GM12878 (cell line): Measurements from ENCODE around the gene EPHB2.

ENCODE experiments used
- CBX5 ChIP-seq: sonication (generic); IDR thresholded peaks from 2 replicates; pipeline ENCODE4 v1.6.1; 2016; ENCODE audit warnings: low read depth, moderate library complexity, mild to moderate bottlenecking, inconsistent platforms
- EP300 ChIP-seq, 2 experiments: fragments of 150-350 bp in 1 of 2; IDR thresholded peaks; 2 replicates each; pipeline ENCODE4 v1.6.1; 2011 to 2012; ENCODE audit warnings: low read depth in 2 of 2, low read length in 2 of 2, borderline replicate concordance in 1 of 2, improper control_type of control experiment in 1 of 2, inconsistent platforms in 1 of 2; ENCODE audit not compliant: control insufficient read depth in 1 of 2
- IKZF1 ChIP-seq: fragments of 450-650 bp; conservative IDR thresholded peaks from 2 replicates; pipeline ENCODE4 v1.6.1; 2017; ENCODE audit warnings: antibody characterized with exemption, mild to moderate bottlenecking
- POLR2A ChIP-seq: IDR thresholded peaks from 2 replicates; pipeline ENCODE4 v1.6.1; 2011; ENCODE audit warnings: low read depth, mild to moderate bottlenecking, low read length
- TF ChIP-seq, protein P1 (sequence below): fragments of 450-650 bp; IDR thresholded peaks from 2 replicates; pipeline ENCODE4 v1.6.1; 2017; ENCODE audit warnings: mild to moderate bottlenecking
- TF ChIP-seq, protein P2 (sequence below), 3 experiments: IDR thresholded peaks in 2 of 3; conservative IDR thresholded peaks in 1 of 3; 2 replicates each; pipeline ENCODE4 v1.5.1; 2011; ENCODE audit warnings: low read depth in 3 of 3, low read length in 3 of 3, mild to moderate bottlenecking in 3 of 3, control low read depth in 2 of 3, moderate library complexity in 2 of 3, inconsistent platforms in 1 of 3, mixed read lengths in 1 of 3; ENCODE audit not compliant: control insufficient read depth in 2 of 3, insufficient read depth in 1 of 3; ENCODE audit errors: extremely low read depth in 1 of 3
- TF ChIP-seq, protein P3 (sequence below): IDR thresholded peaks from 2 replicates; pipeline ENCODE4 v1.6.1; 2012; ENCODE audit warnings: low read depth, low read length, improper control_type of control experiment
- TF ChIP-seq, protein P4 (sequence below): IDR thresholded peaks from 2 replicates; pipeline ENCODE4 v1.6.1; 2012; ENCODE audit warnings: low read depth, low read length, improper control_type of control experiment

DNA sequence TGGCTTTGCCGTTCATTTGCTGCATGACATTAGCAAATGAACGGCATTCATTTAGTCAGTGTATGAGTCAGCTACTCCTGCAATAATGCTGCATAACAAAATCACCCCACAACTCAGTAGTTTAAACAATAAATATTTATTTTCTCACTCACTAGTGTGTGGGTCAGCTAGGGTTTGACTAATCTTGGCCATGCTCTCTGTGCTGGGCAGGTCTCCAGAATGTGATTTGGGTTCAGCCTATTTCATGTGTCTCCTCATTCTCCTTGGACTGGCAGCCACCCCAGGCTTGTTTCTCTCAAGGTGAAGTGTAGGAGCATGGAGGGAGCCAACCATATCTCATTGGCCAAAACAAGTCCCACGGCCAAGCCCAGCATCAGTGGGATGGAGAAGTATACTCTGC, 157.7 kb downstream of the EPHB2 start:
- no peak for TF ChIP-seq IKZF1
- TF ChIP-seq, protein P1, sequence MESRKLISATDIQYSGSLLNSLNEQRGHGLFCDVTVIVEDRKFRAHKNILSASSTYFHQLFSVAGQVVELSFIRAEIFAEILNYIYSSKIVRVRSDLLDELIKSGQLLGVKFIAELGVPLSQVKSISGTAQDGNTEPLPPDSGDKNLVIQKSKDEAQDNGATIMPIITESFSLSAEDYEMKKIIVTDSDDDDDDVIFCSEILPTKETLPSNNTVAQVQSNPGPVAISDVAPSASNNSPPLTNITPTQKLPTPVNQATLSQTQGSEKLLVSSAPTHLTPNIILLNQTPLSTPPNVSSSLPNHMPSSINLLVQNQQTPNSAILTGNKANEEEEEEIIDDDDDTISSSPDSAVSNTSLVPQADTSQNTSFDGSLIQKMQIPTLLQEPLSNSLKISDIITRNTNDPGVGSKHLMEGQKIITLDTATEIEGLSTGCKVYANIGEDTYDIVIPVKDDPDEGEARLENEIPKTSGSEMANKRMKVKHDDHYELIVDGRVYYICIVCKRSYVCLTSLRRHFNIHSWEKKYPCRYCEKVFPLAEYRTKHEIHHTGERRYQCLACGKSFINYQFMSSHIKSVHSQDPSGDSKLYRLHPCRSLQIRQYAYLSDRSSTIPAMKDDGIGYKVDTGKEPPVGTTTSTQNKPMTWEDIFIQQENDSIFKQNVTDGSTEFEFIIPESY: no peak
- TF ChIP-seq EP300 (IDR thresholded peaks at IDR 0.05; ENCODE audit: borderline replicate concordance in 1 of 2, control insufficient read depth in 1 of 2, low read depth in 2 of 2, low read length in 2 of 2): no peak
- TF ChIP-seq, protein P2, sequence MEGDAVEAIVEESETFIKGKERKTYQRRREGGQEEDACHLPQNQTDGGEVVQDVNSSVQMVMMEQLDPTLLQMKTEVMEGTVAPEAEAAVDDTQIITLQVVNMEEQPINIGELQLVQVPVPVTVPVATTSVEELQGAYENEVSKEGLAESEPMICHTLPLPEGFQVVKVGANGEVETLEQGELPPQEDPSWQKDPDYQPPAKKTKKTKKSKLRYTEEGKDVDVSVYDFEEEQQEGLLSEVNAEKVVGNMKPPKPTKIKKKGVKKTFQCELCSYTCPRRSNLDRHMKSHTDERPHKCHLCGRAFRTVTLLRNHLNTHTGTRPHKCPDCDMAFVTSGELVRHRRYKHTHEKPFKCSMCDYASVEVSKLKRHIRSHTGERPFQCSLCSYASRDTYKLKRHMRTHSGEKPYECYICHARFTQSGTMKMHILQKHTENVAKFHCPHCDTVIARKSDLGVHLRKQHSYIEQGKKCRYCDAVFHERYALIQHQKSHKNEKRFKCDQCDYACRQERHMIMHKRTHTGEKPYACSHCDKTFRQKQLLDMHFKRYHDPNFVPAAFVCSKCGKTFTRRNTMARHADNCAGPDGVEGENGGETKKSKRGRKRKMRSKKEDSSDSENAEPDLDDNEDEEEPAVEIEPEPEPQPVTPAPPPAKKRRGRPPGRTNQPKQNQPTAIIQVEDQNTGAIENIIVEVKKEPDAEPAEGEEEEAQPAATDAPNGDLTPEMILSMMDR (IDR thresholded peaks at IDR 0.05 in 2 of 3, conservative IDR thresholded peaks at IDR 0.05 in 1 of 3; ENCODE audit: control insufficient read depth in 2 of 3, extremely low read depth in 1 of 3, insufficient read depth in 1 of 3, low read depth in 3 of 3, low read length in 3 of 3): no peak
- TF ChIP-seq CBX5: no peak
- TF ChIP-seq, protein P3, sequence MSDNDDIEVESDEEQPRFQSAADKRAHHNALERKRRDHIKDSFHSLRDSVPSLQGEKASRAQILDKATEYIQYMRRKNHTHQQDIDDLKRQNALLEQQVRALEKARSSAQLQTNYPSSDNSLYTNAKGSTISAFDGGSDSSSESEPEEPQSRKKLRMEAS: no peak
- TF ChIP-seq POLR2A: no peak
- TF ChIP-seq, protein P4, sequence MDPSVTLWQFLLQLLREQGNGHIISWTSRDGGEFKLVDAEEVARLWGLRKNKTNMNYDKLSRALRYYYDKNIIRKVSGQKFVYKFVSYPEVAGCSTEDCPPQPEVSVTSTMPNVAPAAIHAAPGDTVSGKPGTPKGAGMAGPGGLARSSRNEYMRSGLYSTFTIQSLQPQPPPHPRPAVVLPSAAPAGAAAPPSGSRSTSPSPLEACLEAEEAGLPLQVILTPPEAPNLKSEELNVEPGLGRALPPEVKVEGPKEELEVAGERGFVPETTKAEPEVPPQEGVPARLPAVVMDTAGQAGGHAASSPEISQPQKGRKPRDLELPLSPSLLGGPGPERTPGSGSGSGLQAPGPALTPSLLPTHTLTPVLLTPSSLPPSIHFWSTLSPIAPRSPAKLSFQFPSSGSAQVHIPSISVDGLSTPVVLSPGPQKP: no peak
